ENCODE measurements around the gene EYA2. TPM values are rescaled to one million over a fixed set of nuclear protein-coding genes. Genes with fewer than 3 reads are reported as not detected.

EYA2 gene
- total RNA-seq, 4 donors from 2014 or later, result 2.0 to 11.0 (median 5.6) TPM

- intact Hi-C loops (cut with DNase I; ENCODE audit: low total_unique reads), result no loop called here
- no peaks in the 10 kb centered on the region for H3K9me3 ChIP-seq
- H3K4me1 ChIP-seq, result no peaks in the 10 kb centered on the region
- H3K4me3 ChIP-seq, result no peak overlapping the region
- no peak for DNase-seq
- no peaks in the 10 kb centered on the region for H3K27me3 ChIP-seq
- TF ChIP-seq, protein P1, sequence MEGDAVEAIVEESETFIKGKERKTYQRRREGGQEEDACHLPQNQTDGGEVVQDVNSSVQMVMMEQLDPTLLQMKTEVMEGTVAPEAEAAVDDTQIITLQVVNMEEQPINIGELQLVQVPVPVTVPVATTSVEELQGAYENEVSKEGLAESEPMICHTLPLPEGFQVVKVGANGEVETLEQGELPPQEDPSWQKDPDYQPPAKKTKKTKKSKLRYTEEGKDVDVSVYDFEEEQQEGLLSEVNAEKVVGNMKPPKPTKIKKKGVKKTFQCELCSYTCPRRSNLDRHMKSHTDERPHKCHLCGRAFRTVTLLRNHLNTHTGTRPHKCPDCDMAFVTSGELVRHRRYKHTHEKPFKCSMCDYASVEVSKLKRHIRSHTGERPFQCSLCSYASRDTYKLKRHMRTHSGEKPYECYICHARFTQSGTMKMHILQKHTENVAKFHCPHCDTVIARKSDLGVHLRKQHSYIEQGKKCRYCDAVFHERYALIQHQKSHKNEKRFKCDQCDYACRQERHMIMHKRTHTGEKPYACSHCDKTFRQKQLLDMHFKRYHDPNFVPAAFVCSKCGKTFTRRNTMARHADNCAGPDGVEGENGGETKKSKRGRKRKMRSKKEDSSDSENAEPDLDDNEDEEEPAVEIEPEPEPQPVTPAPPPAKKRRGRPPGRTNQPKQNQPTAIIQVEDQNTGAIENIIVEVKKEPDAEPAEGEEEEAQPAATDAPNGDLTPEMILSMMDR (IDR thresholded peaks at IDR 0.05), result no peak
- TF ChIP-seq POLR2A (IDR thresholded peaks at IDR 0.05), result no peak
- no peaks in the 10 kb centered on the region for H3K36me3 ChIP-seq
- no peak overlapping the region for H3K27ac ChIP-seq
These were observed 9.3 kb downstream of the EYA2 start for GRCh38 chr20:46903937-46904336.

GRCh38 chr20:46905364-46906125, 10.9 kb downstream of the EYA2 start:
- no peak for TF ChIP-seq POLR2A (IDR thresholded peaks at IDR 0.05)
- TF ChIP-seq, protein P1 (IDR thresholded peaks at IDR 0.05), result no peak
- no peak for DNase-seq
- H3K27ac ChIP-seq, result peak overlapping the region in 1 of 2 donors; percentile 20
- intact Hi-C loops (cut with DNase I; ENCODE audit: low total_unique reads), result no loop called here
- H3K9me3 ChIP-seq, result no peaks in the 10 kb centered on the region
- H3K36me3 ChIP-seq, result no peaks in the 10 kb centered on the region
- no peak overlapping the region for H3K4me3 ChIP-seq
- H3K4me1 ChIP-seq, result no peaks in the 10 kb centered on the region
- no peaks in the 10 kb centered on the region for H3K27me3 ChIP-seq

GRCh38 chr20:46913329-46914044, 18.8 kb downstream of the EYA2 start:
- Histone ChIP-seq H3K4me3 (no peak overlapping the region), H3K27me3 (no peaks in the 10 kb centered on the region), H3K27ac (no peak overlapping the region), H3K4me1 (no peaks in the 10 kb centered on the region), H3K36me3 (no peaks in the 10 kb centered on the region), H3K9me3 (no peaks in the 10 kb centered on the region)
- intact Hi-C loops (cut with DNase I; ENCODE audit: low total_unique reads), result no loop called here
- DNase-seq, result no peak
- TF ChIP-seq, protein P1 (IDR thresholded peaks at IDR 0.05), result no peak
- TF ChIP-seq POLR2A (IDR thresholded peaks at IDR 0.05), result no peak

DNA sequence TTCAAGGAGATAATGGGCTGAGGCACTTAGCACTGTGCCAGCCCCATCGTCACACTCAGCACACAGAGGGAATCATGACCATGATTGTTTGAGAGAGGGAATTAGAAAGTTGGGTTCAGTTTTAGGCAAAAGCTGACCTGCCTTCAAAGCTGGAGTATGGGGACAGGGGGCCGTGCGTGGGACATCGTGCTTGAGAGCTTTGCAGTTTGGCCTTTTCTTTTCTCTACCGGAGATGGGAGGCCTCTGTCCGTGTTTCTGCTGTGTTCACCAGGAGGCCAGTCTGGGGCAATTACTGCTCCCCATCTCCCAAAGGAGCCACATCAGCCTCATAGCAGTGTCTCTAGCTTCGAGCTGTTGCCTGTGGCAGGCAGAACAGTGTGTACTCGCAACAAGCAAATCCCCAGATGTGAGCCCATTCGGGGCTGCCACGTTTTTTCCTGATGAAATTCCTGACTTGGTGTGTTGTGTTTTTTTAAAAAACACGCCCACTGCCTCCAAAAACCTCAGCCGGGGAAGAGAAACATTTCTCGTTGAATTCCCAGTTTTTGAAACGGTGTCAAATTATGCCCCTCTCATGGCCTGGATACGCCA, 20.2 kb downstream of the EYA2 start:
- H3K36me3 ChIP-seq, result no peaks in the 10 kb centered on the region
- no peaks in the 10 kb centered on the region for H3K9me3 ChIP-seq
- peak in 1 of 2 donors; percentile 21 for DNase-seq
- no peak overlapping the region for H3K27ac ChIP-seq
- H3K27me3 ChIP-seq, result no peaks in the 10 kb centered on the region
- intact Hi-C loops (cut with DNase I; ENCODE audit: low total_unique reads), result no loop called here
- H3K4me3 ChIP-seq, result no peak overlapping the region
- TF ChIP-seq, protein P1 (IDR thresholded peaks at IDR 0.05), result no peak
- no peak for TF ChIP-seq POLR2A (IDR thresholded peaks at IDR 0.05)
- H3K4me1 ChIP-seq, result no peaks in the 10 kb centered on the region
